ENCODE results near the gene SPATA33.

Gene SPATA33

DNA sequence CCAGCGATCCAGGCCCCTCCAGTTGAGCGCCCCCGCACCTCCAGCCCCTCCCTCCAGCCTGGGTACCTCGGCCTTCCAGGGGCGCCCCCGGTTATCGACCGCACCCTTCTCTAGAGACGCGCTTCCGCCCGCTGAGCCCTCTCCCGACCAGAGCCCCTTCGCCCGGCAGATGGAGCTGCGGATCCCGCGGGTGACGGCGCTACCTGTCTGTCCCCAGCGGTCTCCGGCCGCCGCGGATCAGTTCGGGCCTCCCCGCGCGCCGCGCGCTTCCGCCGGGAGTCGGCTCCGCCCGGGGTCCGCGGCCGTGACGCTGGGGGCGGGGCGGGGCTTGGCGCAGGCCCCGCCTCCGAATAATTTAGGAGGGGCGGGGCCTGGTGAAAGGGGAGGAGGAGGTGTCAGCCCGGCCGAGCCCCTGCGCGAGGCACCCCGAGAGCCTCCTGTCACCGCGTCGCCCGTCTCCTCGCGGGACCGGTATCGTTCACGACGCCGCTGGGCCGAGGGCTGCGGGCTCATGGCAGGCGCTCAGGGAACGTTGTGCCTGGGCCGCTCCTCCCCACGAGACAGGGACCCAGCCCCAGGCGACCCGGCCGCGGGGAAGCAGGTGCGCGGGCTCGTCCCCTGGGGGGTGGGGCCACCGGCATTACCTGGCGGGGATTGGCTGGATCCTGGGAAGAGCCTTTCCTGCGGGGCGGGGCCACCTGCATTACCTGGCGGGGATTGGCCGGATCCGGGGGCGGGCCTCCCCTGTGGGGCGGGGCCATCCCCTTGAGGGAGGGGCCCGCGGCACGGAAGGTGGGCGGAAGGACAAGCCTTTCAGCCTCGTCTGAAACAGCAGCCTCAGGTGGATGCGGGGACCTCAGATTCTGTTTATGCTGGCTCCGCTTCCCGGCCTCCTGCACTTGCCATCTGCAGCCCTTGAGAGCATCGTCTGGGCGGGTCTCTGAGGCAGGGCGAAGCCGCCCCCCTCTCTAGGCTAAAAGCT, 44.1 kb downstream of the SPATA33 start, which contains the start of gene SPATA2L:
TSS of gene SPATA2L (minus strand) at position 281 of the 982 bp plus-strand sequence. CDS start 473 bp downstream, outside the sequence.
- Mint-ChIP-seq H3K9me3 (no peaks in the 10 kb centered on the region), H3K36me3 (ENCODE audit: low read depth) (peaks cover 3% of the 10 kb centered on the region), H3K4me1 (no peaks in the 10 kb centered on the region), H3K27ac (no peak within 1 kb of the TSS), H3K27me3 (ENCODE audit: low read depth) (peaks cover 13% of the 10 kb centered on the region), H3K4me3 (peak within 1 kb of the TSS; percentile 78 to 81 (median 79))
- peak in 2 of 3 experiments; percentile 9 to 31 for TF ChIP-seq CTCF (IDR thresholded peaks at IDR 0.05; ENCODE audit: unreplicated experiment in 3 of 3)

GRCh38 chr16:89704281-89704680, 46.6 kb downstream of the SPATA33 start:
- H3K4me1 Mint-ChIP-seq: no peaks in the 10 kb centered on the region
- no peaks in the 10 kb centered on the region for H3K9me3 Mint-ChIP-seq
- peaks cover 13% of the 10 kb centered on the region for H3K27me3 Mint-ChIP-seq (ENCODE audit: low read depth)
- no peak overlapping the region for H3K27ac Mint-ChIP-seq
- no peaks in the 10 kb centered on the region for H3K36me3 Mint-ChIP-seq (ENCODE audit: low read depth)
- no peak for TF ChIP-seq CTCF (IDR thresholded peaks at IDR 0.05; ENCODE audit: unreplicated experiment in 3 of 3)
- peak overlapping the region in 1 of 3 experiments; percentile 15 for H3K4me3 Mint-ChIP-seq

- no peaks in the 10 kb centered on the region for H3K36me3 Mint-ChIP-seq (ENCODE audit: low read depth)
- H3K9me3 Mint-ChIP-seq: no peaks in the 10 kb centered on the region
- peak overlapping the region in 1 of 3 experiments; percentile 22 for H3K4me3 Mint-ChIP-seq
- H3K27me3 Mint-ChIP-seq (ENCODE audit: low read depth): peaks cover 13% of the 10 kb centered on the region
- H3K27ac Mint-ChIP-seq: no peak overlapping the region
- H3K4me1 Mint-ChIP-seq: no peaks in the 10 kb centered on the region
- TF ChIP-seq CTCF (IDR thresholded peaks at IDR 0.05; ENCODE audit: unreplicated experiment in 3 of 3): no peak
Measured at GRCh38 chr16:89705006-89705405, 47.4 kb downstream of the SPATA33 start.

- H3K9me3 Mint-ChIP-seq: no peaks in the 10 kb centered on the region
- no peaks in the 10 kb centered on the region for H3K36me3 Mint-ChIP-seq (ENCODE audit: low read depth)
- peaks cover 13% of the 10 kb centered on the region for H3K27me3 Mint-ChIP-seq (ENCODE audit: low read depth)
- no peaks in the 10 kb centered on the region for H3K4me1 Mint-ChIP-seq
- H3K27ac Mint-ChIP-seq: no peak overlapping the region
- H3K4me3 Mint-ChIP-seq: no peak overlapping the region
- no peak for TF ChIP-seq CTCF (IDR thresholded peaks at IDR 0.05; ENCODE audit: unreplicated experiment in 3 of 3)
Measured at GRCh38 chr16:89706518-89707260, 49.1 kb downstream of the SPATA33 start.

- no peaks in the 10 kb centered on the region for H3K36me3 Mint-ChIP-seq (ENCODE audit: low read depth)
- H3K27me3 Mint-ChIP-seq (ENCODE audit: low read depth): peaks cover 13% of the 10 kb centered on the region
- H3K4me3 Mint-ChIP-seq: no peak overlapping the region
- H3K27ac Mint-ChIP-seq: no peak overlapping the region
- no peak for TF ChIP-seq CTCF (IDR thresholded peaks at IDR 0.05; ENCODE audit: unreplicated experiment in 3 of 3)
- H3K9me3 Mint-ChIP-seq: no peaks in the 10 kb centered on the region
- H3K4me1 Mint-ChIP-seq: no peaks in the 10 kb centered on the region
Measured at GRCh38 chr16:89707695-89708094, 50.1 kb downstream of the SPATA33 start.

Measured in nephron (organoid).